HG02938 (cell line): ENCODE data around the gene LIPA.
A peak's percentile ranks its signal among the peaks of the same experiment; 100 is the strongest.
"Not testable (repeated sequence)": the region's sequence is repeated elsewhere in the genome, so short reads cannot be mapped to it uniquely, and the experiment has no call there.

Source experiments
- ATAC-seq: cut with Tn5 transposase; IDR thresholded peaks from one replicate; pipeline ENCODE4 v1.9.1; 2021; ENCODE audit warnings: mild to moderate bottlenecking, moderate library complexity; ENCODE audit not compliant: unreplicated experiment

Gene LIPA

DNA sequence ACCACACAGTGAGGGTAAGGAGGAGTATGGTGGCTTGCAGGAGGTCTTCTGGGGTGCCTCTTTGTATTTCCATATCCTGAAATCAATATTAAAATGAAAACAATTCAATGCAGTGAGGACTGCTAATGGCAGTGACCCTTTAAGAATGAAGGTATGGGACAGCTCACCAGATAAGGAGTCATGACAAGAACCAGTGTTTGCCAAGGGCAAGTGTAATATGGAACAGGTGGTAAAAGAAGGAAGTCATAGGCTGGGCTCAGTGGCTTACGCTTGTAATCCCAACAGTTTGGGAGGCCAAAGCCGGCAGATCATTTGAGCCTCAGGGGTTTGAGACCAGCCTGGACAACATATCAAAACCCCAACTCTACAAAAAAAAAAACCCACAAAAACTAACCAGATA is 20.0 kb upstream of the LIPA start:
- no peak for ATAC-seq

DNA sequence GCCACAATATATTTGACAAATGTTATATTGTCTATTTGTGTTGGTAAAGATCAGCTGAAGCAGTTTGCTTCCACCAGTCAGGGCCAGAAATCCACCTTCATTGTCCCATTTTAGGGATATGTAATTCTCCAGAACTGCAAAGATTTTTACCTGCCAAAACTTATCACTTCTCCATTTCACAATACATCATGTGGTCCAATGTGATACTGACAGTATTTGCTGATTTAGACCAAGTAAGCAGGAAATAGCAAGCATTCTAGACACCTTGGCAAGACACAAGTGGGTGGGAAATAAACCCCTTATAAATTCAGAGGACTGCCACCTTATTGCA is 18.5 kb upstream of the LIPA start:
- no peak for ATAC-seq

DNA sequence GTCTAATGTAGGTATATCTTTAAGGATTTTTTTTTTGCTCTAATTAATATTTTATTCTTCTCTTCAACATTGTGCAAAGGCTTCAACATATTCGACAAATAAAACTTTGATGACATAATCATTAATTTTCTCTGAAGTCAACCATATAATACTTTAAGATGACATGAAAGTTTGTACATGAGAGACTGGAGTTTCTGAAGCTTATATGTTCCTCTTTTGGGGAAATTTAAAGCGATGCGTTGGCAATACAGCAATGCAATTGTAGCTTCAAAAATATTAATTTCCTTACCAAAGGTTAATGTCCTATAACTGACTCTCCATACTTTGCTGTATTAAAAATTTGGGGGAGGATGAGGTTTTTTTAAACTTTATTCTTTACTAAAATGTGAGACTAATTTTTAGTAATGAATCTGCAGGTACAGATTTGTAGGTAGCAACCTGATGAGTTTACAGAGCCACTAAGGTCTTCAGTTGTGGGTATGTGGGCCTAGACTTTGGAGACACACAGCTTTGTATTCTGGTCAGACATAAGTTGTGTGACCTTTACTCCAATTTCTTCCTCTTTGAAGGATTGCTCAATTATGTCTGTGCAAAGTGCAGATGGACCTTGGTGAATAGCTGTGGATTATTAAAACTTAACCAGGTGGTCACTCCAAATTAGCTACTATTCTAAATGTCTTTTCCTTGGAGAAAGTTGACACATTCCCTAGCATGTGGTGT is 18.0 kb upstream of the LIPA start:
- ATAC-seq: no peak

DNA sequence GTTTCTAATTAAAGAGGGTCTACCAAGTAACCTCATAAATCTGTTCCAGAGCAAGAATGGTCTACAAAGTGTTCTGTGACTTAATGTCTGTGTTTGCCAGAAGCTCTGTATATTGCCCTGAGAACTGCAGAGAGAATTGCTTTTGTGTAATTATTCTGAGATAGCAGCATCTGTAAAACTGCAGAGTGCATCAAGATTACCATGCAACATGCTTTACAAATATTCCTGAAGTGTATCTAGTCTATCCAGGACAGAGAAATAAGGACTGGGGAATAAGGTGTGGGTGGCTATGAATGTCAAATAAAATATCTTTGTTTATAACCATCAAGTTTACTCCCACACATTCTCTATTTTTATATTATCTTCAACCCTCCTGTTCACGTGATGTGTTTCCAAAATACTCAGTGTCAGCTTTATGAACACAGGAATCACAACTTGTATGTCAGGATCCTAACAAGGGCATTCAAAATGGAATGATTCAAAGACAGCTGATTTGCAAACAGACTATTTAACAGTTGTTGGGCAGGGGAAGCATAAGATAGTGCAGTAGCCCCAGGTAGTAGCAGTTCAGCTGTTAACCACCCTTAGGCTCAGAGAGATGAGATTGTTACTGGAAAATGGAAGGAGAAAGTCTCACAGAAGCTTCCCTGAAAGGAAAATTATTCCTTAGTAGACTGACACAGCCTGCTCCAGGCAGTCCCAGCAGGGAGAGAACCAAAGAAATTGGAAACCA is 15.3 kb upstream of the LIPA start:
- no peak for ATAC-seq

DNA sequence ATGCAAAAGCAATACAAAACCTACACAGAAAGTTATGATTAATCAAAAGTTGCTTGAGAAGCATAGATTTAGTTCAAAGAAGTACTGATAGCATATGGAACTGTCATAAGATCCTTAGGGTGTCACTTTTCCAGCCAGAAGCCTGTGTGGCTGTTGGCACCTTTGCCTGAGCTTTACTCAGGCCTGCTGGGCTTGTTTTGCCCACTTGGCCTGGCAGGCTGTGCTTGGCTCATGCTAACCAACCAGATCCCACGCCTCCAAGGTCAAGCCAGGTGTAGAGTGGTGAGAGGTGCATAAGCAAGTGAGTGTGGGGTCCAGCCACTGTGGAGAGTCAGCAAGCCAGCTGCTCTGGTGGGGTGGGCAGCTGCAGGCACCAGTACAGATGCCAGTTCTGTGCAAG is 12.0 kb upstream of the LIPA start:
- no peak for ATAC-seq

DNA sequence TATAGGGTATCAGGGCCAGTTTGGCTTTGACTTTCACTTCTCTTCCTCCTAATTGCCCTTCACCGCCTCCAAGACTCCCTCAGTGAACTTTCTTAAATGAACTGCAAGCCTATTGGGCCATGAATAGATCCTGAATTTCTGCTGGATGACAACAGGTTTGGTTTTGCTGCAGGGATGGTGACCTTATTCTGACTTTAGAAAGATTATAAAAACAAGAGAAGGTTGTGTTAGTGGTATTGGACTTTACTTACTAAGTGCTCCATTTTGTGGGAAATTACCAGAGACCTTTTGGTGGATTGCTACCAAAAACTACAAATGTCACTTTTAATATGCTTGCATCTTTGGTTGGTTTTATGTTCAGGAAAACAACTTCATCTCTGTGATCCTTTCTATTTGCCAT is 11.5 kb upstream of the LIPA start:
- no peak for ATAC-seq

DNA sequence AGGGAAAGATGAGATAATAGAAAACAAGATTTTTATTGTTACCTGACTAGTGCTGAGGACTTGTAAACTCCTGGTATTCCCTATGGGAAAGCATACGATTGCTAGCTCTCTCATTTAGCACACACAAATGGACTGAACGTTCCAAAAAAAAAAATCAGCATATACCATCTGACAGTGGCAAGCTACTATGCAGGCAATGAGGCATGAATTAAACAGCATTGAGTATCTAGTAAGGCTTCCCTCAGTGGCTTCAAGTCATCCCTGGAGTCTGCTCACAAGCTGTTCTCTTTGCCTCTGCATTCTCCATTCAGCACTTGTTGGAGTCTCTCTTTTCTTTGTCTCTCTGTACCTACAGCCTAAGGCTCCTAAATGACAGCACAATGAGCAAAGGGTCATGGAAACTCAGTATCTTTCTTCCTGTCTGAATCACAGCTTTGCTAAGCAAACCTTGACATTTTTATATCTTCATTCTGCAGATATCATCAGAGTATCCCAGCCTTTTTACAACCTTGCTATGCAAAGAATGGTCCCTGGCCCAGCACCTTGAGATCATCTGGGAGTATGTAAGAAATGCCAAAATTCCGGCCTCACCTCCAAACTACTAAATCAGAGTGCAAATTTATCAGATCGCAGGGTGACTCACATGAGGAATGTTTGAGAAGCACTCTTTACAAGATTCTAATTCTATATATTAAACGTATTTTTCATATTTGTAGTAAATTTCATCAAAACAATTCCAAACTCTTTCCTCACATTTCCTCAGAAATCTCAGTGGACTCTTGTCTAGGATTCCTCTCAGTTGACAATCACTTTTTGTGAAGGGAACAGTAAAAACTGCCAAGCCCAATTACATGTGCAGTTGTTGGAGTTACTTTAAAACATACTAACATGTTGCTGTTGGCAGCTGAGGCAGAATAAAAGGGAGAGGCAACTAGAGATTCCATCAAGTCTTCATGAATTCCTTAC is 10.8 kb upstream of the LIPA start:
- no peak for ATAC-seq

DNA sequence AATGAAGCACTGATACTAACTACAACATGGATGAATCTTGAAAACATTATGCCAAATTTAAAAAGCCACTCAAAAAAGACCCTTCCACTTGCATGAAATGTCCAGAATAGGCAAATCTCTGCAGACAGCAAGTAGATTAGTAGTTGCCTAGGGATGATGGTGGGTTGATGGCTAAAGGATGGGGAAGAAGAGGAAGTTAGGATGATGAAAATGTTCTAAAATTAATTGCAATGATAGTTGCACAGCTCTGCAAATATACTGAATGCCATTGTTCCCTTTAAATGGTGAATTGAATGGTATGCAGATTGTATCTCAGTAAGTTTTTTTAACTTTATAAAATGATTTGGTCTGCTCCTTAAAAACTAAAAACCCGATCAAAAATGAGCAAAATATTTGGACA is 7.3 kb upstream of the LIPA start:
- no peak for ATAC-seq

DNA sequence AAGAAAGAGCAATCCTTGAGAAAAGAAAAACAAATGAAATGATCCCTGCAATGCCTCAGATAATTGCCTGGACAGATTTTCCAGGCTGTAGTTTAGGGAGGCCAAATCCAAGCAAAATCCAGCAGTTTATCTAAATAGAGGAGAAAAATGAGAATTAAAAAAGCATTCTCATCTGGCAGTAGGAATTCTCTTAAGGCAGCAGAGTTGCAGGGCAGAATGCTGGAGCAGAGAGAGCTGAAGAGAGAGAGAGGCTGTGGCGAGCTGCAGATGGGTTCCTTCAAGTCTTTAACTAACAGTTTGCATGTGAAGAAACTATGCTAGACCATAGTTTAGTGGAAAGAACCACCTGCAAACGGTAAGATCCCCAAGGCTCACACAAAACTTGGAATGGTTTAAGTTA is 6.0 kb upstream of the LIPA start:
- no peak for ATAC-seq

DNA sequence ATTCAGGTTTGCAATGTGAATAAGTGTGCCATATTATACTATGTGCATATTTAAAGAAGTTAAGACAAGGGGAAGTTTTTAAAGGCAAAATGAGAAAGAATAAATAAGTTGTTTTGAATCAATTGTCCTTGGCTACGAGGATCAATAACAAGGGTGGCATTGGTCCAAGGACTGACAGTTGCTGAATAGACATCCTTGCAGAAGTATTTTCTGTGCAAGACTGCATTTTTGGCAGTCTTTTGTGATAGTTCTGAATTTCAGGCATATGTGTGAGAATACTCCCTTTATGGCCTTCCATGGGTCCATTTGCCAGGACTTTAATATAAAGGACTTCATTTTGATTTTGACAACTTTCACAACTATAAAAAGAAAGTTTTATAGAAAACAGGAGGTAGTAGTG is 5.4 kb upstream of the LIPA start:
- no peak for ATAC-seq

DNA sequence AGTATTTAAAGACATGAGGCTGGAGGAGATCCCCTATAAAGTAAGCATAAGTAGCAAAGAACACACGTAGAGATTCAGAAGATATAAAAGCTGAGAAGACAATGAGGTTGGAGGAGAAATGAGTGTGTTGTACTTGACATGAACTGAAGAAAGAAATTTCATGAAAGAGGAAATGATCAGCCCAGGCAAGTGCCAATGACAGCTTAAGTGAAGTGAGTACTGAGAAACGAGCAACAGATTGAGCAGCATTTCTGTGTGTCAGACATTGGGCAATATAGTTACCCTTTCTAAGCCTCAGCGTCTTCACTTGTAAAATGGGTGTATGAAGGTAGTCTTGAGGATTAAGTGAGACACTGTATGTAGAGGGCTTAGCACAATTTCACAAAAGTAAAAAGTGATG is 4.8 kb upstream of the LIPA start:
- ATAC-seq: no peak

DNA sequence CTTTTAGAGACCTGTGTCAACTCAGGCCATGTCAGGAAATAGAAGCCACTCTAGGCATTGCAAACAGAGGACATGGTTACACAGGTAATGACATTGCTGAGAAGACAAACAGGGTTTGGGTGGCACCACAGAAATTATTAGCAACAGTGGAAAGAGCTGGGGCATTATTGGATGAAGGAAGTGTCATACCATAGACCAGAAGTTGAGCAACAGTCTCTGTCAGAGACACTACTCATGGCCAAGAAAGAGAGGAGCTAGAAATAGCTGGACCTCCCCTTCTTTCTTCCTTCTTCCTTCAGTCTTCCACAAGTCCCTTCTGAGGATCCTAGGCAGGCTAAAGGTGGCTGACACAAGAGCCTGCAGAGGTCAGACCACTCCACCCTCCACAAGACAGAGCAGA is 4.2 kb upstream of the LIPA start:
- no peak for ATAC-seq

DNA sequence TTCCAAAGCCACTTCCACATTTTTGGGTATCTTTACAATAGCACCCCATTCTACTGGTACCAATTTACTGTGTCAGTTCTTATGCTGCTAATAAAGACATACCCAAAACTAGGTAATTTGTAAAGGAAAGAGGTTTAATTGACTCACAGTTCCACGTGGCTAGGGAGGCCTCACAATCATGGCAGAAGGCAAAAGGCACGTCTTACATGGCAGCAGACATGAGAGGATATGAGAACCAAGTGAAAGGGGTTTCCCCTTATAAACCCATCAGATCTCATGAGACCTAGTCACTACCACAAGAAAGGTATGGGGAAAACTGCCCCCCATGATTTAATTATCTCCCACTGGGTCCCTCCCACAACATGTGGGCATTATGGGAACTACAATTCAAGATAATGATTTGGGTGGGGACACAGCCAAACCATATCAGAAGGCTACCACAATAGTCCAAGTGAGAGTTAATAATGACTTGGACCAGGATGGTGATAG is 3.6 kb upstream of the LIPA start:
- ATAC-seq: not testable (repeated sequence)

DNA sequence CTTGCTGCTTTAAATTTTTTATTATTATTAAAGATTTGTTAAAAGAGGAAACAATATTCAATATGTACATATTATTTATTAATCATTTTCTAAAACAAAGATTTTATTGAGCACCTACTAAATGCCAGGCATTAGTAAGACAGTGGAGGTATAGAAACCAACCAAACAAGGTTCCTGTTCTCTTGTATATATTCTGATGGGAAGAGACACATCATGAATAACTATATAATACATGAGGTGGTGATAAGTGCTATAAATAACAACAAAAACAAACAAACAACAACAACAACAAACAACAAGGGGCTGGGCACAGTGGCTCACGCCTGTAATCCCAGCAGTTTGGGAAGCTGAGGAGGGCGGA is 630 bp upstream of the LIPA start:
- ATAC-seq: no peak

DNA sequence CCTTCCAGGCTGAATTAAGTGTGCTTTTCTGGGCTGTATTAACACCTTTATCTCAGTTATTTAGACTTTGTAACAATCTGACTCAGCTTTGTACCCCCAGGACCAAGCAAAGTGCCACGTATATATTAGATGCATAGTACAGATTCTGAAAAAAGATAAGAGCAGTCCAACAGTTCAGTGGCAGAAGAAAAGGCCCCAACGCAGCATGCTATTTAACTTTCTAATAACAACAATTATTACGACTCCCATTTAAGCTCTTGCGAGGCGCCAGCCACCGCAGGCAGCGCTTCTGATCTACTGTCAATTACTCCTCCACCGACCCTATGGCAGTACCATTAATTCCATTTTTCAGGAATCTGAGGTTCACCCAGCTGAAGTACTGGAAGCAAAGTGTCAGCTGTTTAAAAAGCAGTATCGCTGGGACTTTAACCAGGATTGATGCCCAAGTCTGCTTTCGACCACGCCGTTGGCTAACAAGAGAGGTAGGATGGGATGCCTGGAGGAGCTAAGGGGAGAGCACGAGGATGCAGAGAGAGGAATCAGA is 638 bp downstream of the LIPA start:
- no peak for ATAC-seq

DNA sequence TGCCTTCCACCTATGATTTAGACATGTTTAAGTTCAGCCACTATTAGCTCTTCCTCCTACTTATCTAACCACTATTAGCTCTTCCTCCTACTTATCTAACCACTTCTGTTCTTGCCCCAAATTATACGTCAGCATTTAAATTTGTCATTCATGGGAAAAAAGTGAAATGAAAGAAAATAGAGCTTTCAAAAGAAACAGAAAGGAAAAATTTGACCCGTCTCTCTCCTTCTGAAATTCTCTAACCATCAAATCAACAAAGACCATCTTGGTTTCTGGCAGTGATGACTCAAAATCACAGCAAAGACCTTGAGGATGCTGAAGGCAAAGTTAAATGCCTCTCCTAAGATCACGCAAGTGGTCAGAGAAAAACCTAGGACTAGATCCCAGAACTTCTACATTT is 2.6 kb downstream of the LIPA start:
- ATAC-seq: no peak

DNA sequence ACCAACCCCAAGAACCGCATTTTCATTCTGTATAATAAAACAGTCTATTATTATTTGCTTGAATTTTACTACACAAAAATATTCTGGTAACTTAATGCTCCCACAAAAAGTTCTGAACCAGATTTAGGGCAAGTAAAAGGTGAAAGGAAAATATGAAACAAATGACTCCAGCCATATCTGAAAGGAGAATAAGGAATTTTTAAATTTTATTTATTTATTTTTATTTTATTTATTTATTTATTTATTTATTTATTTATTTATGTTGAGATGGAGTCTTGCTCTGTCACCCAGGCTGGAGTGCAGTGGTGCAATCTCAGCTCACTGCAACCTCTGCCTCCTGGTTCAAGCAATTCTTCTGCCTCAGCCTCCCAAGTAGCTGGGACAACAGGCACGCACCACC is 4.0 kb downstream of the LIPA start:
- ATAC-seq: not testable (repeated sequence)

DNA sequence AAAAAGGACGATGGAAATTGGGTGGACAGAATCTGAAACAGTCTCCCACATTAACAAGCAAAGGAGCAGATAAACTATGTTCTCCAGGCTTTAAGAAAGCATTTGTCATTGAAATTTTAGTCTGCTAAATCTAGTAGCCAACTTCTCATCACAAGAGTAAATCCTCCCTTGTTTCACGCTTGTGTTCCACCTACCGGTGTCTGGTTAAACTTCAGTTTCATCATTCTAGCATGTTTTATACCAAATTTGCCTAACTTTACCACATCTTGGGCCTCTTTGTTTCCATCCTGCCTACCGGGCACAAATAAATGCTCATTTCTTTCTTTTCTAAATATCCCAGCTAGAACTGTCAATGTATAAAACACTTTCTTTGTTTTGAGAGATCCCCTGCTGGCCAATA is 5.8 kb downstream of the LIPA start:
- ATAC-seq: peak; percentile 47

DNA sequence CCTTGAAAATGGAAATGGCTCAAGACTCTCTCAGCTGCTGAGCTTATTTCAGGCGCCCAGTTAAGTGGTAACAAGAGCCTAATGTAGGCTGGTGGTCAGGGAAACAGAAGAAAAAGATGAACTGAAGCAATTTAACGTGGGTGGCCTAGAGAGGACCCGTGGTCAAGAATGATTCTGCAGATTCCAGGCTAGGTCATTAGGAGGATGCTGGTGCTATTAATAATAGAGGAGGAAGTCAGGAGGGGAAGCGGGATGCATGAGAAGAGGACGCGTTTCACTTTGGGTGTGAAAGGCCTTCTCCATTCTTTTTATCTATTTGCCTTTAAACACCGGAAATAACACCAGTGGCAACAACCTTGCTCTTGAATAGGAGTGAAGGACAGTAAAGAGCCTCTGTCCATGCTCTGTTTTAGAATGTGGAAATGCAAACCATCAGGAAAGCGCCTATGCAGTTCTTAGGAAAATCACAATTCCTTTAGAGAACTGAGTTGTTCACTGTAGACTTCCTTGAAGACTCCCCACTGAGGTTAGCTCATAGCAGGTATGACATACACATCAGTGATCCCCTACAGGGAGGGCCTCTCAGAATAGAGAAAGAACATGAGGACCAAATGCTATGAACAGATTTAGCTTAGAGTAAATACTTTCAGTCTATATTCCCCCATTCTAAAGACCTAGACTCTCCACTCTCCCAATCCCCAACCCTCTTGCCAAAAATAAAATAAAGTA is 8.6 kb downstream of the LIPA start:
- no peak for ATAC-seq

DNA sequence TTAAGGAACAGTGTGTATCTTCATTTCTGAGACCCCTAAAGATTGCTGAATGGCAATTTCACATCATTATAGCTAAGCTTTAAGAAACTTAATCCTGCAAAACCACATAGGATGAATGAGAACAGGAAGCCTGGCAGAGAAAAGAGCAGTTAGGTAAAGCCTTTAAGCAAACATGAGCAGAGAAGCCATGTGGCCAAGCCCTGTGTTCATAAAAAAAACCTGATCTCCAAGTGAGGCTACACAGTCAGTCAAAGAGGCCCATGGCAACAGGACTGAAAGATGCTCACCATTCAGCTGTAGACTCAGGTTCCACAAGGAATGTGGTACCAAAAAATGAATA is 9.3 kb downstream of the LIPA start:
- ATAC-seq: no peak
